H1 (cell line): ENCODE data around the gene DHPS.

Experiments used
- CTCF ChIP-seq, 3 experiments: IDR thresholded peaks; 1 replicate in 2 of 3; 2 replicates in 1 of 3; pipeline versions ENCODE4 v1.5.1 to v1.6.1; 2011; ENCODE audit warnings: low read length in 3 of 3, mild to moderate bottlenecking in 3 of 3, inconsistent platforms in 2 of 3, low read depth in 1 of 3, moderate library complexity in 1 of 3; ENCODE audit not compliant: insufficient read depth in 1 of 3; ENCODE audit errors: control extremely low read depth in 1 of 3
- EZH2 ChIP-seq: fragments of 200-600 bp; sonication (generic); IDR thresholded peaks from 2 replicates; pipeline ENCODE4 v1.7.1; 2012; ENCODE audit warnings: low read depth, mild to moderate bottlenecking, moderate library complexity, low read length, inconsistent platforms; ENCODE audit not compliant: severe bottlenecking
- GTF2F1 ChIP-seq: IDR thresholded peaks from 2 replicates; pipeline ENCODE4 v1.6.1; 2012; ENCODE audit warnings: low read depth, low read length, improper control_type of control experiment, borderline replicate concordance
- JUND ChIP-seq: IDR thresholded peaks from 2 replicates; pipeline ENCODE4 v1.6.1; 2011; ENCODE audit warnings: mild to moderate bottlenecking, improper control_type of control experiment, low read length
- KDM1A ChIP-seq: fragments of 200-600, 300-600 bp; sonication (generic); IDR thresholded peaks from 2 replicates; pipeline ENCODE4 v1.7.1; 2016; ENCODE audit warnings: mild to moderate bottlenecking, low read length, borderline replicate concordance
- MAX ChIP-seq: IDR thresholded peaks from 2 replicates; pipeline ENCODE4 v1.6.1; 2012; ENCODE audit warnings: inconsistent platforms
- POLR2A ChIP-seq, 2 experiments: IDR thresholded peaks; 1 replicate in 1 of 2; 2 replicates in 1 of 2; pipeline ENCODE4 v1.6.1; 2011; ENCODE audit warnings: low read depth in 2 of 2, low read length in 2 of 2, mild to moderate bottlenecking in 2 of 2; ENCODE audit errors: control extremely low read depth in 1 of 2
- POLR2AphosphoS5 ChIP-seq: IDR thresholded peaks from 2 replicates; pipeline ENCODE4 v1.6.1; 2011; ENCODE audit warnings: low read depth, low read length
- RAD21 ChIP-seq, 2 experiments: IDR thresholded peaks in 1 of 2; conservative IDR thresholded peaks in 1 of 2; 2 replicates each; pipeline ENCODE4 v1.6.1; 2011; ENCODE audit warnings: low read depth in 2 of 2, low read length in 2 of 2, improper control_type of control experiment in 1 of 2, inconsistent platforms in 1 of 2, mild to moderate bottlenecking in 1 of 2, moderate library complexity in 1 of 2
- SIN3A ChIP-seq, 2 experiments: IDR thresholded peaks in 1 of 2; conservative IDR thresholded peaks in 1 of 2; 2 replicates each; pipeline ENCODE4 v1.6.1; 2011 to 2012; ENCODE audit warnings: low read length in 2 of 2, improper control_type of control experiment in 1 of 2, low read depth in 1 of 2, mild to moderate bottlenecking in 1 of 2
- SP1 ChIP-seq: IDR thresholded peaks from 2 replicates; pipeline ENCODE4 v1.6.1; 2011; ENCODE audit warnings: low read depth, low read length
- TBP ChIP-seq: IDR thresholded peaks from 2 replicates; pipeline ENCODE4 v1.6.1; 2011; ENCODE audit warnings: low read depth, low read length, improper control_type of control experiment
- USF2 ChIP-seq: IDR thresholded peaks from 2 replicates; pipeline ENCODE4 v1.6.1; 2011; ENCODE audit warnings: low read length, improper control_type of control experiment
- YY1 ChIP-seq: IDR thresholded peaks from 2 replicates; pipeline ENCODE4 v1.6.1; 2011; ENCODE audit warnings: low read depth, mild to moderate bottlenecking, low read length

GRCh38 chr19:12638611-12639182 lies 43.0 kb downstream of the DHPS start:
- no peak for TF ChIP-seq YY1
- TF ChIP-seq SIN3A (conservative IDR thresholded peaks at IDR 0.05 in 1 of 2, IDR thresholded peaks at IDR 0.05 in 1 of 2; ENCODE audit: low read depth in 1 of 2, low read length in 2 of 2), result no peak
- TF ChIP-seq CTCF (IDR thresholded peaks at IDR 0.05; ENCODE audit: control extremely low read depth in 1 of 3, insufficient read depth in 1 of 3, low read depth in 1 of 3, low read length in 3 of 3), result no peak
- no peak for TF ChIP-seq SP1
- TF ChIP-seq POLR2A (IDR thresholded peaks at IDR 0.05; ENCODE audit: control extremely low read depth in 1 of 2, low read depth in 2 of 2, low read length in 2 of 2), result no peak
- no peak for TF ChIP-seq POLR2AphosphoS5
- TF ChIP-seq RAD21 (IDR thresholded peaks at IDR 0.05 in 1 of 2, conservative IDR thresholded peaks at IDR 0.05 in 1 of 2; ENCODE audit: low read depth in 2 of 2, low read length in 2 of 2), result no peak
- no peak for TF ChIP-seq KDM1A
- TF ChIP-seq MAX, result no peak
- no peak for TF ChIP-seq TBP
- no peak for TF ChIP-seq USF2
- no peak for TF ChIP-seq EZH2
- no peak for TF ChIP-seq GTF2F1
- no peak for TF ChIP-seq JUND
